Smooth muscle cell of the brain vasculature (primary cell): ENCODE results near the gene CPZ.

Source experiments
- DNase-seq: peaks from one replicate; pipeline ENCODE4 v3.0.0-alpha.2; 2012; ENCODE audit warnings: low read depth, low spot score

CPZ gene

GRCh38 chr4:8593264-8594096 is 915 bp downstream of the CPZ start:
- no peak for DNase-seq

DNA sequence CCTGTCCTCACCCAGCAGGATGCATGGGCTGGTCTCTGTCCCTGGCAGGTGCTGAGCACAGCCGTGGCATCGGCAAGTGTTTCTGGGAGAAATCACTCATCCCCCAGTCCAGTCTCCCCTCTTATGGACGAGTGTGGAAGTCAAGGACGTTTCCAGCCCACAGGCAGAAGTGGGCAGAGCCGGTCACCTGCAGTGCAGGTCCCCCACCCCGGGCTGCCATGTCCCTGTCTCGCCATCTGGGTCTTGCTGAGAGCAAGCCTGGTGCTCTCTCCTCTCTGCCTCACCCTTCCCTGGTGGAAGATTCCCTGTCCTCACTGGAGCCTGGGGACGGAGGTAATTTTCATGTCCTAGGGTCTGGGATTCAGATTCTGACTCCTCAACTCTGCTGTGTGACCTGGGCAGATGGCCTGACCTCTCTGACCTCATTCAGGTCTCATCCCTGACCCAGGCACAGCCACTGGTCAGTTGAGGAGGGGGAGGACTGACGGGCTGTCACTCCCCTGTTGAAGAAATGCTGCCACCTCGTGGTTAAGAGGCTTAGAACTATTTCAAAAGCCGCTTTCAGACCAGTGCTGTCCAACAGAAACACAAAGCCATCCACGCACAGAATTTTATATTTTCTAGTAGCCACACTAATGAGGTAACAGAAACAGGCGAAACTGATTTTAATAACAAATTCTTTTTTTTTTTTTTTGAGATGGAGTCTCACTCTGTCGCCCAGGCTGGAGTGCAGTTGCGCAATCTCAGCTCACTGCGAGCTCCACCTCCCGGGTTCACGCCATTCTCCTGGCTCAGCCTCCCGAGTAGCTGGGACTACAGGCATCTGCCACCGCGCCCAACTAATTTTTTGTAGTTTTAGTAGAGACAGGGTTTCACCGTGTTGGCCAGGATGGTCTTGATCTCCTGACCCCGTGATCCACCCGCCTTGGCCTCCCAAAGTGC is 1.8 kb downstream of the CPZ start:
- peak; percentile 51 for DNase-seq

GRCh38 chr4:8595237-8596087 is 2.9 kb downstream of the CPZ start:
- no peak for DNase-seq

DNA sequence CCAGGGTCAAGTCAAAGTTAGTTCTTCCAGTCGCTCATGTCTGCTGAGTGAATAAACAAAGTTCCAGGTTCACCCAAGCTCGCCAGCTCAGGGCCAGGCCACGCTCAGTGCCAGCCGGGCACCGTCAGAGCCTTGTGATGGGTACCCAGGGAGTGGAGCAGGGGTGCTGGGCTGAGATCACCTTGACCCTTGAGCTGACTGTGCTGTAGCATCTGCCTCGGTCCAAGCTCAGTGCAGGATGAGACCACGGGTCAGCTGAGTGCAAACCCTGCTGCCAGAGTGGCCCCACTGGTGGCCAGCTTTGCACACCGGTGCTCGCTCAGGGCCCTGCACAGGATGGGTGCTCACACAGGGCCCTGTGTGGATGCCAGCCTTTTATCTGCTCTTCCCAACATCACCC is 4.3 kb downstream of the CPZ start:
- no peak for DNase-seq

GRCh38 chr4:8597319-8597718 is 4.8 kb downstream of the CPZ start:
- DNase-seq: no peak

GRCh38 chr4:8597791-8598190 is 5.2 kb downstream of the CPZ start:
- DNase-seq: no peak

DNA sequence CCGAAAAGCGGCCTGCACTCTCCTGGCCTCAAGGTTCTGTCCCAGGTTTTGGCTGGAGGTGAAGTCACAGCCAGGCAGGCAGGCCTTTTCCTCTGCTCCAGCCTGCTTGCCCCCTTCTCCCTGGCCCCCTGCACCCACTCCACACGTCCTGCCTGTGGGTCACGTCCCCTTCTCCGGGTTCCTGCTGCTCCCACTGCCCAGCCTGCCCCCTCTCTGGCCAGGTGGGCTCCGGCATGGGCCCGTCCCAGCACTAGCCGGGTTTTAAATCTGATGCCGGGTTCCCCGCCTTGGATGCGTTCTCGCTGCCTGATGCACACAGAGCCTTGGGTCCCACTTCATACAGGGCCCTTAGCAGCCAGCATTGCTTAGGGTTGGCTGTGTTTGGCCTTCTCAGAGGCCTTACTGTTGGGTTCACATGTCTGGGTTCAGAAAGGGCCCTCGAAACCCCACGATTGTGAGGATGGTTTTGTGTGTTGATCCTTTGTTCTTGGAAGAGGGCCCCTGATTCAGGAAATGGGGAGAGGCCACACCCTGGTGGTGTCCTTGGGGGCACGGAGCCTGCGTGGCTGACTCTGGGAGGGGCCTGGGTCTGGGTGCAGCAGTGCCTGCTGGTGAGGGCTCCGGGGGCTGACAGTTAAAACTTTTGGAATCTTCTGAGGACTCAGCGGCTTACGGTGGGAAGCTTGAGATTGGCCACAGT is 6.0 kb downstream of the CPZ start:
- no peak for DNase-seq

DNA sequence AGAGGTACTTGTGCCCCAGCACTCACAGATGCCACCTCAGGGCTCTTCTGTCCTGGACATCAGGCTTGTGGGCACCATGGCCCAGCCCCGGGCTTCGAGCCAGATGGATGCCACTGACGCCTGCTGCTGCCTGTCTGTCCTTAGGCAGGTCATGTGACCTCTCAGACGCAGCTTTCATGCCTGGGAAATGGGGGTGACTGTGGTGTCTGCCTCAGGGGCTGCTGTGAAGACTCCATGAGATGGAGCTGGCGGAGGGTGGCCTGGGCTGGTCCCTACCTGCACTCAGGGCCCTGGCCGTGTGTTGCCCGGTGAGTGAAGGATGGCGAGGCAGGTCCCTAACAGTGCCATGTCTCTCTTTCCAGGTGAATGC is 6.5 kb downstream of the CPZ start:
- DNase-seq: no peak

- peak; percentile 86 for DNase-seq
These were observed 7.1 kb downstream of the CPZ start for GRCh38 chr4:8599657-8600056.

DNA sequence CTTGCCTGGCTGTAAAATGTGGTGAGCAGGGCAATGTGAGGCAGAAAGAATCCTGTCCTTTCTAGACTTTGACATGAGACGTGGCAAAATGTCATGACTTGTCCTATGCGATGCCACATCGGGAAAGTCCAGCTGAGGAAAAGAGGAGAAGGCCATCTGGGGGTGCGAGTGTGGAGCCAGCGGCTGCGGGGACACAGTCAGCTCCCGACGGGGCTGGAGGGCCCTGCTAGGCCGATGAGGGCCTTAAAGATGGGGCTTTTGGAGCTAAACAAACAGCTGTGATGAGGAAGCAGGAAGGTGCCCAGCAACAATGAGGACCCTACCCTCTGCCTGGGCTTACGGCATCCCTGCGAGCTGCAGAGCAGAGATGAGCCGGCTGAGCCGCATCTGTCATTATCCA is 7.7 kb downstream of the CPZ start:
- no peak for DNase-seq

DNA sequence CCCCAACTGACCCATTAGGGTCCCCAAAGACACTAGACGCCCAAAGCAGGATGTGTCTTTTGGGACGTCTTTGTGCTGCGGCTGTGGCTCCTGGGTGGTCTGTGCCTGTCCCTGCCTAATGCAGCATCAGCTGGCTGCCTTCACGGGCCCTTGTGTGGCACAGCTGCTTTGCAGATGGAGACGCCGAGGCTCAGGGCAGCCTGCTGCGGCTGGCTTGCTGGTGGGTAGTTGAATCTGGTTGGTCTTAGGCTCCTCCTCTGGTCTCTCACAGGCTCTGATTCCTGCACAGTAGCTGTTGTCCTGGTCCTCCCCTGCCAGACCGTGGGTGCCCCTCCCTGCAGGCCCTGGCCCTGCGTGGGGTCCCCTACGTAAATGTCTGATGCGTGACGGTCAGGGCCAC is 8.1 kb downstream of the CPZ start:
- no peak for DNase-seq

DNA sequence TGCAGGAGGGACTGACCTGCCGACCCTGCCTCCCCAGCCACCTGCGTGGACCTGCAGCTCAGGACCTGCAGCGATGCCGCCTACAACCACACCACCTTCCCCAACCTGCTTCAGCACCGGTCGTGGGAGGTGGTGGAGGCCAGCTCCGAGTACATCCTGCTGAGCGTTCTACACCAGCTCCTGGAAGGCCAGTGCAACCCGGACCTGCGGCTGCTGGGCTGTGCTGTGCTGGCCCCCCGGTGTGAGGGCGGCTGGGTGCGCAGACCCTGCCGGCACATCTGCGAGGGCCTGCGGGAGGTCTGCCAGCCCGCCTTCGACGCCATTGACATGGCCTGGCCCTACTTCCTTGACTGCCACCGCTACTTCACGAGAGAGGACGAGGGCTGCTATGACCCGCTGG is 8.5 kb downstream of the CPZ start:
- no peak for DNase-seq

- no peak for DNase-seq
These were observed 9.0 kb downstream of the CPZ start for GRCh38 chr4:8601556-8601955.

- DNase-seq: no peak
These were observed 10.3 kb downstream of the CPZ start for GRCh38 chr4:8602686-8603430.

- no peak for DNase-seq
These were observed 11.4 kb downstream of the CPZ start for GRCh38 chr4:8603931-8604330.

- no peak for DNase-seq
These were observed 12.7 kb downstream of the CPZ start for GRCh38 chr4:8605289-8605688.

- DNase-seq: no peak
These were observed 13.9 kb downstream of the CPZ start for GRCh38 chr4:8606476-8606875.

- DNase-seq: no peak
These were observed 14.4 kb downstream of the CPZ start for GRCh38 chr4:8606966-8607365.

GRCh38 chr4:8607603-8608481 is 15.3 kb downstream of the CPZ start:
- DNase-seq: no peak
